Pons (tissue), 1 donor: ENCODE measurements around the gene KCNN2.

Experiments
- DNase-seq: peaks from one replicate; pipeline ENCODE4 v3.0.0-alpha.2; 2016; ENCODE audit warnings: low spot score

The KCNN2 gene

DNA sequence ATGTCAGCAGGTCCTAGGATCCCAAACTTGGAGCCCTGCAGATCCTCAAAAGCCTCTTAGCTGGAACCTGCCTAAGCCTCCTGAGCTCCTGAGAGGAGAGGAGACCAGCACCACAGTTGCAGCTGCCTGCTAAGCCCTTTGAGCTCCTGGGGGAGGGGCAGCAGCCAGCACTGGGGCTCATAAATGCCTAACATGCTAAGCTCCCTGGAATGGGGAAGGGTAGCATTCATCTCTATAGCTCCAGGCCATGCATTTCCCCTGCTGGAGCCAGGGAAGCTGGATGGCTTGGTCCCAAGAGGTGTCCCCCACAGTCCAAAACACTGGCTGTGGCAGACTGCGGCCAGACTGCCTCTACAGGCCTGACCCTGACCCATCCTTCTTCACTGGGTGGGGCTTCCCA, 182.7 kb downstream of the KCNN2 start:
- no peak for DNase-seq
